GM19372 (cell line): Measurements from ENCODE around the gene ADCK1.
"Not testable (repeated sequence)": the region's sequence is repeated elsewhere in the genome, so short reads cannot be mapped to it uniquely, and the experiment has no call there.

Experiments
- ATAC-seq: cut with Tn5 transposase; IDR thresholded peaks from one replicate; pipeline ENCODE4 v1.9.1; 2021; ENCODE audit warnings: mild to moderate bottlenecking, low read depth, moderate library complexity; ENCODE audit not compliant: unreplicated experiment

ADCK1 gene

GRCh38 chr14:77862154-77862786, 62.4 kb downstream of the ADCK1 start:
- peak; percentile 80 for ATAC-seq

GRCh38 chr14:77864085-77864484, 64.2 kb downstream of the ADCK1 start:
- no peak for ATAC-seq

GRCh38 chr14:77864580-77864979, 64.7 kb downstream of the ADCK1 start:
- ATAC-seq, result no peak

- no peak for ATAC-seq
These were observed 65.5 kb downstream of the ADCK1 start for GRCh38 chr14:77865455-77865854.

GRCh38 chr14:77866932-77867331, 67.0 kb downstream of the ADCK1 start:
- ATAC-seq, result no peak

GRCh38 chr14:77867476-77867875, 67.6 kb downstream of the ADCK1 start:
- ATAC-seq, result no peak

GRCh38 chr14:77868552-77869285, 68.8 kb downstream of the ADCK1 start:
- ATAC-seq, result no peak

- ATAC-seq, result no peak
These were observed 69.4 kb downstream of the ADCK1 start for GRCh38 chr14:77869340-77869739.

GRCh38 chr14:77870646-77871045, 70.7 kb downstream of the ADCK1 start:
- no peak for ATAC-seq

GRCh38 chr14:77872152-77872551, 72.2 kb downstream of the ADCK1 start:
- ATAC-seq, result no peak

GRCh38 chr14:77872983-77873382, 73.1 kb downstream of the ADCK1 start:
- no peak for ATAC-seq

GRCh38 chr14:77878783-77879182, 78.9 kb downstream of the ADCK1 start:
- ATAC-seq, result no peak

- ATAC-seq, result no peak
These were observed 80.1 kb downstream of the ADCK1 start for GRCh38 chr14:77880056-77880455.

- no peak for ATAC-seq
These were observed 82.2 kb downstream of the ADCK1 start for GRCh38 chr14:77882098-77882497.

GRCh38 chr14:77882636-77883035, 82.7 kb downstream of the ADCK1 start:
- ATAC-seq, result no peak

- no peak for ATAC-seq
These were observed 83.4 kb downstream of the ADCK1 start for GRCh38 chr14:77883131-77883846.

GRCh38 chr14:77883847-77884238, 83.9 kb downstream of the ADCK1 start:
- no peak for ATAC-seq

- ATAC-seq, result no peak
These were observed 85.5 kb downstream of the ADCK1 start for GRCh38 chr14:77885367-77885766.

GRCh38 chr14:77886010-77886409, 86.1 kb downstream of the ADCK1 start:
- ATAC-seq, result no peak

- not testable (repeated sequence) for ATAC-seq
These were observed 89.0 kb downstream of the ADCK1 start for GRCh38 chr14:77888903-77889302.

GRCh38 chr14:77889971-77890442, 90.1 kb downstream of the ADCK1 start:
- ATAC-seq, result no peak
